GM18499 (cell line): Measurements from ENCODE around the gene CAPN13.

Source experiments
- ATAC-seq: cut with Tn5 transposase; IDR thresholded peaks from one replicate; pipeline ENCODE4 v1.9.1; 2021; ENCODE audit warnings: moderate number of reproducible peaks; ENCODE audit not compliant: insufficient read depth, unreplicated experiment

The CAPN13 gene

DNA sequence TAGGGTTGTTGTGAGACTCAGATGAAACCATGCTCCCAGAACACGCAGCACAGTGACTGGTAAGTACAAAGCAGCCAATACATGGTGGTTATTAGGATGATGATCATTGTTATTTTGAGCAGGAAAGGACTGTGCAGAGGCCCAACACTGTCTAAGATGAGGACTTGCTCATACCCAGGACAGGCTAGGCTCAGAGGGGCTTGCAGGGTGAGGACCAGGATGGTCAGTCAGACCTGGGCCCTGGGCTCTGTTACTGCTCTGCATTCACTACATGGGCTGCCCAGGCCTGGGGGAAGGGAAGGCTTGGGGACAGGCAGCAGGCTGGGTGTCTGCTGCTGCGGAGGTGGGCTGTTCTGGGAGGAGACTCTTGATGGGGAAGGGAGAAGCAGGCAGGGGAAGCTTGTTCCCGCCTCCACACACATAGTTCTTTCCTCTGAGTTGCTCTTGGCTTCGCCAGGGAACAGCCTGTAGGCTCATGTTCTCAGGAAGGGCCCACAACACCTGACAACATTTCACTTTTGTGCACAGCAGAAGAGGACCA, 17.5 kb downstream of the CAPN13 start:
- ATAC-seq = no peak

DNA sequence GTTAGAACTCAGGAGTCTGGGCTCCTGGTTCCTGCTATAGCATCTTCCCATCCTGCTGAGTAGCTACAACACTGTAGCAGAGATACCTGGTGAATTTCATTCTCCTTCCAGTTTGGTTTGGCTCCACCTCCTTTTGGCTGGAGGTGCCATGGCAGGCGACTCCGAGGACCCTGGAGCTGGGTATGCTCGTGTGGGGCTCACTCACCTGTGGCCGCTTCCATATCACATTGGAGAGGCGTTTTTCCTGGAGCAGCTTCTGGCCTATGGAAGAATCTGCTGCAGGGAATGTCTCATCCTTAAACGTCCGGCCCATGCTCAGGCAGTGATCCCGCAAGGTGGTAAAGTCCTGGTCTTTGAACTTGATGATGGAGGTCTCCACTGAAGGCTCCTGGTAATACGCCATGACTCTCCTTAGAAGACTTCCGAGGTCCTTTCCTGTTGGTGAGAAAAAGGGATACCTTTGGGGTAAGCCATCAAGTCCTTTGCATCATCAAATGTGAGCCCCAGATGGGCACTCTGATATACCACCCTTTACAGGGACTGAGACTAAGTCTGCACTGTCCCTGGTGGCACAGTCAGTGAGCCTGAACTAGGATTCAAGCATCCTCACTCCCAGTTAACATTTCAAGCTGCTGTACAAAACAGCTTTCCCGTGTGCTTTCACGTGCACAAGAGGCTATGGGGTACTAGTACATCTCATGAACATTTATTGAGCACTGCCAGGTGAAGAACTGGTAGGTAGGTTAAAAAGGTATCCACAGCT, 20.1 kb downstream of the CAPN13 start:
- no peak for ATAC-seq

DNA sequence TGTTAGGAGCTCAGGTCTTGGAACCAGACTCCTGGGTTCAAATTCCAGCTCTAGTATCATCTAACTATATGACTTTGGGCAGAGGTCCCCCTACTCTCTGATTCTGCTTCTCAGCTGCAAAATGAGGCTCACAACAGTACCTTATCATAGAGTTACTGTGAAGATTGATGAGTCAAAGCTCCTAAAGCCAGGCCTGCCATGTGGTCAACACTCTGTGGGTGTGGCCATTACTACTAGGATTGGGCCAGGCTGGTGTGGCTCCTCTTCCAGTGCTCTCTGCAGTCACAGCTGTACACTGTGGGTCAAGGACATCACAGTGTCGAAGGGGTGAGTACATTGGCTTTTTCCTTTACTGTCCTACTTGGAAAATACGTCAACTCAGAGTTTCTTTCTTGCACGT, 22.6 kb downstream of the CAPN13 start:
- no peak for ATAC-seq

DNA sequence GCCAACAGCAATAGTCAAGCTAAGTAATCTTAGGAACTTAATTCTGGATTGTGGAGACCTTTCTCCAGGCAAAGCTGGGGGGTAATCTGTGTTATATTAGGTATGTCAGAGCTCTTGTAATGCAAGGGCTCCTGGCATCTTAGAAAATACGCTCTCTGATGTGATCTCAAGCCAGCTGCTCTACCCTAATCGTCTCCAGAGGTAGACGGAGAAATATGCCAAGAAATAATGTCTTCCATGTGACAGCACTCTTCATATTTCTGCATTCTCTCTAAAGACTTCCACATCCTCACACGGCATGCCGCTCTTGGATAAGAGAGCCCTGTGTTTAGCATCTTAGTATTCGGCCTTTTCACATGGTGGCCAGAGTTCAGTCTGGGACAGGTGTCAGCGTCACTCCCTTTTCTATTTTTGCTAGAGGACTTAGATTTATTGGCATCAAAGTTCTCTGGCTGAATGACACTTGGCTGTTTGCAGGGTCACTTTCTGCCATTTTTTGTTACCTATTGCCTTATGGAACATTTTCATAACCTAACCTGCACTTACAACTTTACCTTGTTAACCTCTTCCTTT, 25.2 kb downstream of the CAPN13 start:
- ATAC-seq = no peak

DNA sequence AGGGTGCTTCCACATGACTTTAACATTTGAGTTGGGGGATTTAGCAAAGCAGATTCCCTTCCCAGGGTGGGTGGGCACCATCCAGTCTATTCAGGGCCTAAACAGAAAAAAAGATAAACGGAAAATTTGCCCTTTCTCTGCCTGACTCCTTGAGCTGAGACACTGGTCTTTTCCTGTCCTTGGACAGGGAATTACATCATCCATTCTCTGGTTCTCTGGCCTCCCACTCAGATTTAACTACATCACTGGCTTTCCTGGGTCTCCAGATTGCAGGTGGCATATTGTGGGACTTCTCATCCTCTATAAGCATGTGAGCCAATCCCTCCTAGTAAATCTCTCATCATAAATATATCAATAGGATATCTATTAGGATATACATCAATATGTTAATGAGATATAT, 25.8 kb downstream of the CAPN13 start:
- ATAC-seq = no peak

DNA sequence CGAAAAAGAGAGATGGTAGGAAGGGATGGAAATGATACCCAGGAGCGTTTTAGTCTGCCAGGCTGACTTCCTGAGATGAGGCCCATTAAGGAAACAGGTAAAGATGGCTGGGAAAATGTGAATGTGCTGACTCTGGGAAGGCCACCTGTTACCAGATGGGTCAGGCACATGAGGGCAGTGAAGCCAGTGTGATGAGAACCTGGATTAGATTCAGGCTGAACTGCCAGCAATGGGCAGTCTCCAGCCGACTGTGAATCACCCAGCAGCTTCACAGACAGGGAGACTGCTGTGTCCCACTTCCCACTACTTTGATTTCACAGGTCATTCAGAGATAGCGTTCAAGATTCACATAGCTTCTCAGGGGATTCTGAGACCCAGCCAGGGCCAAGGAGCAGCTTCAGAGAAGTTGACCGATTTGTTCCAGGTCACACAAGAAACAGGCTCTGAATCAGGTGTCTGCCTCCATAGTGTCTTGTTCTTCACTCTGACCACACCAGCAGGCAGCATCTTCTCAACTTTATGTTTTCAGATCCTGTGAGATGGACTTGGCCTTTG, 26.4 kb downstream of the CAPN13 start:
- ATAC-seq = no peak

DNA sequence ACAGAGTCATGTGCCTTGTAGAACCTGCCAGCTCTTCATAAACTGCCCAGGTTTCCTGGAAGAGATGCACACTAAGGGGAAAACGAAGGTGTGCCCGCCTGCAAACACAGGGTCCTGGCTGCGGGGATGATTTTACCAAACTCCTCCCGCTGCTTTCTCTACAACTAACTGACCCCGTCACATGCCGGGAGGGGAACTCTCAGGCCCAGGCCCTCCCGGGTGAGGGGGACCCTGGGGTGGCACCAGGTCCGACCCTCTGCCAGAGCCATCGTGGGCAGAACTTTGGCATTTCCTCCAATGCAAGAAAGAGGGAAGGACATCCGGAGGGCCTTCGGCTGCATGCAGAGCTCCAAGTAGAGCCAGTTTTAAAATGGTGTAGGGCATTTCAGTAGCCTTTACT, 28.6 kb downstream of the CAPN13 start:
- no peak for ATAC-seq

DNA sequence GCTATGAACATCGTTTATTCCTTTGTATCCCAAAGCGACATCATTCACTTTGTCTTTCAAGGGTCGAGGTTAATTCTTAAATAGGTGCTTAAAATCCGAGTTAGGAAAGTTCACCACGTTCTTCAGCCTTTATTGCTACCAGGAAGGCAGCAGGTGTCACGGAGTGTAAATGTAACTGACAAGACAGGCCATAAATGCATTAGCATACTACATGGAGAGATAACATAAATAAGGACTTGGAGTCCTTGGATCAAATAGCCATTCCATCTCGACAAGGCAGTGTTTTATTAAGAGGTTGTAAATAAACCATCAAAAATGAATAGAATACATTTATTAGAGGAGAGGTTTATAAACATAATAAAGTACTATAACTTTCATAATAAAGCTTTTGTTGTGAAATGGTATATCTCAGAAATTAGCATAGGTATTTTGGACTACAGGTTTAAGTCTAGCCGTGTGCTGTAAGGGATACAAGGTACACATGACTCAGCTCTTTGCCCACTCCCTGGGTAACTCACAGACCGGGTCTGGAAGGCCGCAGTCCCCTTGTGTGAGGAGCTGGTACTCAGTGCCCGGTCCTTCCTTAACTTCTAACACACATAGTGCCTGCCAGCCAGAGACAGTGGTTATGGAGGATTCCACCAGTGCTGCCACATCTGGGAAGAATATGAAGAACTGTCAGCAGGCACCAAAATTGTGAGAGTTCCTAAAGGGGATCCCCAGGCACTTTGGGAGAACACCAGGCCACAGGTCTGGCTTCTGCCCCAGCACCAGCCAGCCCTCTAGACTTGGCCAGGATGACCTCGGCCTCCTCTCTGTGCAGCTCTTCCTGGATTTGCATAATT, 29.4 kb downstream of the CAPN13 start:
- ATAC-seq = no peak

DNA sequence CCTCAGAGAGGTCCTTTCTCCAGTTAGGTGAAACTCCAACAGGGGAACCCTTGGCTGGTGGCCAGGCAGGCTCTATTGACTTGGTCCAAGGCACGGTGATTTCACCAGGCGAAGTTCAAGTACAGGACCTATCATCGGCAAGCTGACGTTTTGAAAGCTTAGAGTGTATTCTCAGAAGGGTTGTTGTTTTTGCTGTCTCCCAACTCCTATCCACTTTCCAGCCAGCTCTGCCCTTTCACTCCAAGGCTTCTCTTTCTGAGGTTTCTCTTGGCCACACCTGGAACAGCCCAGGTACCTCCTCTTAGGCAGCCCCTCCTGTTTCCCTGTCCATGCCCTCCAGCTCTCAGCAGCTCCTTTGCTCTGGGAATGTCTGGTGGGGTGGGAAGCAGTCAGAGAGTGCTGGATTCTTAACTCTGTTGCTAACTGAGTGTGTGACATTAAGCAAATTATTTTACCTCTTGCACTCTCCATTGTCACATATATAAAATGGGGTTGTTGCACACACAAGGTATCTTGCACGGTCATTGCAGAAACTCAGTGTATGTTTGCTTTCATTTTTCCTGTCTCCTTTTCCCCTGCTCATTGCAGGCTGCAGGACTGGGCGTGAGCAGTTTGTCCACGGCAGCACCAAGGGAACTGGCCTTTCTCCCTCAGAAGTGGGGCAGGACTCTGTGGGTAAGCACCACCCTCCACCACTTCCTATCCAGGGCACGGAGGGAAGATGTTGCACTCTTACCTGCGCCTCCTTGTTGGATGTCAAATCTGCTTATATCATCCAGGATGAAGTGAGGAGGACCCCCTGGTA, 30.2 kb downstream of the CAPN13 start:
- no peak for ATAC-seq

DNA sequence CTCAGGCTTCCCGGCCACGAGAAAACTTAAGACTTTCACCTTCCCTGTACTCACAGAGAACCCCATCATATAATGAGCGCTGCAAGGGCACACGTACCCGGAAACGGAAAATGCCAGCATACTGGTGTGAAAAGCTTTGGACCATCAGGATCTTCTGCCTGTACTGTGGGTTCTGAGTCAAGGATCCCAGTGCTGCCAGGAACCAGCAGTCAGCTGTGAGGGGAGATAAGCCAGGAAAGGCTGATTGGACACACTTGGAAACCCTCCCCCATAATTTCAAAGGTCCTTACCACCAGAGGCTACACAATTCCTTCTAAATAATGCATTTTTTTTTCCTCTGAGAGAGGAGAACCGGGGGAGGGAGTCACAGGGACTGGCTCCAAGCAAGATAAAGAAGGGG, 31.4 kb downstream of the CAPN13 start:
- no peak for ATAC-seq

DNA sequence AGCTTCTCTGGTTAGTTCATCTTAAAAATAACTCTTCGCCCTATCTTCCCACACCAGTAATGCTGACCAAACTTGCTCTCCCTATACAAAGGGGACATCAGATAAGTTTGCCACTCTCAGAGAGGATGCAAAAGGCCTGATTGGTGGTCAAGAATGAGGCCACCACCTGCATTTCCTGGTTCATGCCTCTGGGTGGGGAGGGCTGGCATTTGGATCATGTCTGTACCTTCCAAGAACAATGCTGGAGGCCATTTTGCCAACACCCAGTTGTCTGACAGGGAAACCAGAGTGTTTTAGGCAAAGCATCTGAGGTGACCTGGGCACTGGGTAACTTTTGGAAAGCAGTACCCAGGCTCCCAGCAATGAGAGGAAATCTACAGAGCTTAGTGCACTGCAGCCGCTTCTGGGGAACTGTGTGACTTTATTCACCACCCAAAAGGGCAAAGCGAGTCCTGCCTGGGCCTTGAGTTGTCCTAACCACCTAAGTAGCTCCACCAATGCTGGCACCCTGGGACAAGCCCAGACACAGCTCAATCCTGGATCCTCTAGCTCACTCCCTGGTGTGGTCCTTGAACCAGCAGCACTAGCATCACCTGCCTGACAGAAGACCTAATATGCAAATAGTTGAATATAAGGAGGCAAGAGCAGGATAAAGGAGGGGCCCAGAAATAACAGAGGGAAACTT, 35.1 kb downstream of the CAPN13 start:
- ATAC-seq = no peak

DNA sequence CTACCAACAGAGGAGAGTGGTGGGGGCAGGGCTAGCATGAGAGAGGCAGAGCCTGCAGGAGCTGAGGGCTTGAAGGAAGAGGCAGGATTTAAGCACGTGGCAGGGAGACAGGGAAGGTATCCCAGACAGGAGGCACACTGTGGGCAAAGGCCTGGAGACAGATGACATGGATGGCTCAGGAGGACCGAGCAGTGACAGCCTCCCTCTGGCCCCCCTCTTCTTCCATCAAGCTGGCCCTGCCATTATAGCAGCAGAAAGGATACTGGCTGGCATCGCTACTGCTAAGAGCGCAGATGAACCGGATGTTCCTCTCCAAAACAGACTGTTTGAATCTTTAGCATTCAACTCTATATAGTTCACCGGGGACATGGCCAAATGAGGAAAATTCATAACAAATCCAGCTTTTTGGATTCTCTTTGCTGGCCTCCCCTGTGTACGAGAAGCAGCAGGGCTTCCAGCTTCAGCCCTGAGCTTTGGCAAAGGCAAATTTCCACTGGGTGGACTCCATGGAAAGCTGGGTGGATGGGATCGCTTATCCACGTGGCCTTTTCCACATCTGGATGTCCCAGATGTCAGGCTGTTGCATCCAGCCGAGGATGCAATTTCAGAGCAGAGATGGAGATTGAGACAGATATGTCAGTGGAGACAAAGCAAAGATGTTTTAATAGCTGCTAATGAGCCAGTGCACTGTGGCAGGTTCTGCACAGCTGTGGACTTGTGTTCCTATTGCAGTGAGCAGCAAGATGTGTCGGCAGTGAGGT, 36.2 kb downstream of the CAPN13 start:
- no peak for ATAC-seq

DNA sequence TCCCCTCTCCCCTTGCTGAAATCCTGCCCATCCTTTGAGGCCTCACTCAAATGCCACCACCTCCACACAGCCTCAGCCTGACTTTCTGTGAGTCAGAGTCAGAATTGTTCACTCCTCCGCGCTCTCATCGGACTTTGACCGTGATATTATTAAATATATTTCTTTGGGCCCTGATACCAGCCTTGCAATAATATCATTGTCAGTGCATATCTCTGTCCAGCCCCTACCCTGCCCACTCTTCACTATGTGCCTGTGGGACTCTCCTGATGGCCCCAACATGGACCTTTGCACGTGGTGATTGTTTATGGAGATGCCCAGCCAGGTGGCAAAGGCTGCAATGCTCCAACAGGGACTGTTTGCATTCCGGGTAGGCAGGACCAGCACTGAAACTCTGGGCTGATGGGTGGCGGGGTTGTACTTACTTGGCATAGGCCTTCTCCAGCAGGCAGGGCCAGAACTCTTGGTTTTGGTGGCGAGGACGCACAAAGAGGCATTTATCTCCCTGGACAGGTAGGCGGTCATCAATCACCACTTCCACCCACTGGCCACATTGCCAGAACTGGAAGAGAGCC, 37.3 kb downstream of the CAPN13 start:
- ATAC-seq = no peak

DNA sequence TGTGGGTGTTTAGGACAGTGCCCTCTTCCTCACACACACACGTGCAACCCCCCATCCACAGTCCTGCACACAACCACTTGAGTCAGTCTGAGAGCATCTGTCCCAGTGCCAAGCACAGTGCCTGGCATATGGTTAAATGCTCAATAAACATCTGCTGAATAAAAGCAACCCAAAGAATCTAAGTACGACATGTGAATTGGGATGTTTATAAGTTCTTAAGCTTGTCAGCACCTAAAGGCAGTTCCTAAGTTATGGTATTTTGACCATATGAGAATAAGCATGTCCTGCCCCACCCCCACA, 37.8 kb downstream of the CAPN13 start:
- ATAC-seq = no peak

DNA sequence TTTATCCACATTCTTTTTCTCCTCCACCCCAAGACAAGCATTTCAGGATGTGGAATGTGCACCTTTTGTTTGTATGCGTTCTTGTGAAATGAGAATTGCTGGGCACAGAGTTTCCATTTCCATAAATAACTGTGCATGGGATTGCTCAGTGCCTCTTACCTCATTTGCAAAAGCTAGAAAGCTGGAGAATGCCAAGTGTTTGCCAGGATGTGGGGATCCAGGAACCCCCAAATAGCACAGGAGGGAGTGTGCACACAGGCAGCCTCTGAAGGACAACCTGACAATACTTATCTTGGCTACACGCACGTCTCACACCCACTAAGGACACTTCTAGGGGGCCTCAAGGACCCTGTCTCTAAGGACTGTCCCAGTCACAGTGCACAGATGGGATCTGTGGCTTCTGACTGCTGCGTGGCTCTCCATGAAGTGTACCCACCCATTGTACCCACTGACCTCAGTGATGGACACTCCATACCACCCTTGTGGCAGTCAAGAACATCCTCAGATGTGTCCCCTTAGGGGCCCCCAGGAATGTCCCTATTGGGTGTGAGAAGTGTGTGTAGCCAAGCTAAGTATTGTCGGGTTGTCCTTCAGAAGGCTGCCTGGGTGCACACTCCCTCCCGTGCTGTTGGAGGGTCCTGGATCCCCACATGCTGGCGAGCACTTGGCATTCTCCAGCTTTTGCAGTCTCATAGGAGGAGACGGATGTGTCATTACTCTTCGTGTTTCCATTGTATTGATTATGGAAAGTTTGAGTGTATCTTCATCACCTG, 38.4 kb downstream of the CAPN13 start:
- ATAC-seq = no peak

DNA sequence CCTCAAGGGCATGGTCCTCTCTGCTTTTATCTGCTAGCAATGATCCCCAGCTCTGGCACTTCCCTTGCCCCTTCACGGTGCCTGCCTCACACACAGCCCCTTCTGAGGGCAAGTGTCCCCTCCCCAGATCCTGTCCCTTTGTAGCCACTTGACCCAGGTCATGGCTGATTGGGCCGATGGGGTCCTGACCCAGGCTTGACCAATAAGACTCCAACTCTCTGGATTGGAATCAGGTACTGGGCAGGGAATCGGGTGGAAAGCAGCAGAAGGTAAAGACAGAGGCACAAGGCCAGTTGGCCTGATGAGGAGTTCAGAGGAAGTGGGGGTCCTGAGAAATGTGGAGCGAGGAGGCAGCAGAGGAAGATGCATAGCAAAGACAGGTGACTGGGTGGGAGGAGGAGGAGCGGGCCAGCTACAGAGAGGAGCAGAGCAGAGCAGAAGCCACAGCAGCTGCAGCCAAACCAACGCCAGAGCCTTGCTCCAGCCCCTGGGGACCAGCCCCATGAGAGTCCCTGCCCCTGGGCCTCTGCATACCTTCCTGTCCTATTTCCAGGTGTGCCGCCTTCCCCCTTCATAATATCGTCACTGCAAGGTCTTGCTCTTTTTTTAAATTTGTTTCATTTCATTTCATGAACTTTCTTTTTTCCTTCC, 39.1 kb downstream of the CAPN13 start:
- ATAC-seq = no peak

DNA sequence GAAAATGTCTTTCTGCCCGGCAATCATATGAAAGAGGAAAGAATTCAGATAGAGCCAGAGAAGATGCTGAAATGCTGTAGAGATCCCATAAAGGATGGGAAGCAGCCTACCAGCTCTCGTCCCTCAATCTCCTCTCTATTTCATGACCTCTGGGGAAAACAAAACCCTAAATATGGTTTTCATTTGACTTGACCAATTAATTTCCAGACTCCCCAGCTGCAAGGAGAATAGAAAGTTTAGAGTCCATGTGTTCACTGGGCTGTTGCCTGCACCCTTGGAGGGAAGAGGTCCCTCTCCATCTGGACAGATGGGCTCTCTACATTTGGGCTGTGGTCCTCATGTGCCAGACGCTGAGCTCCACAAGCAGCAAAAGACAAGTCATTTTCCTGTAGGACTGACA, 40.6 kb downstream of the CAPN13 start:
- ATAC-seq = no peak
